ENCODE data around the gene ZNF580. TPM values are rescaled to one million over a fixed set of nuclear protein-coding genes. Genes with fewer than 3 reads are reported as not detected.

Gene ZNF580
- total and polyA plus RNA-seq, 9 of the 15 experiments (the other 6 are each of a cell fraction or from before 2014, with no cell fraction given) = 2.3 to 47.4 (median 6.0) TPM

- BruUV-seq (replicated peaks) = no TSS peak
- Histone ChIP-seq H3K4me1 (replicated peaks in 1 of 2; ENCODE audit: control insufficient read depth in 2 of 2, insufficient read depth in 2 of 2, low read length in 2 of 2) (peaks cover 2 to 24% of the 10 kb centered on the region in 2 experiments; a peak in 4 of 5 replicates), H3K4me3 (no peak overlapping the region), H3K4me2 (ENCODE audit: insufficient read depth, low read length) (no peak overlapping the region), H2AFZ (ENCODE audit: low read depth, low read length) (no peak overlapping the region), H3K9ac (ENCODE audit: insufficient read depth in 1 of 2, low read depth in 2 of 2, low read length in 2 of 2) (no peak overlapping the region), H3K27me3 (ENCODE audit: control insufficient read depth in 2 of 2, insufficient read depth in 2 of 2, low read length in 2 of 2) (no peaks in the 10 kb centered on the region), H3K9me1 (ENCODE audit: control insufficient read depth, insufficient read depth, low read length) (peaks cover 9% of the 10 kb centered on the region), H4K20me1 (replicated peaks; ENCODE audit: control insufficient read depth, insufficient read depth, low read length) (peaks cover 62% of the 10 kb centered on the region), H3K27ac (ENCODE audit: extremely low read depth, low read depth, low read length) (no peak overlapping the region), H3K9me3 (replicated peaks; ENCODE audit: control insufficient read depth, insufficient read depth, low read depth, low read length) (no peaks in the 10 kb centered on the region), H3K36me3 (ENCODE audit: control insufficient read depth, insufficient read depth, low read length) (peaks cover 98% of the 10 kb centered on the region), H3K79me2 (ENCODE audit: control insufficient read depth, insufficient read depth, low read length) (peaks cover 85% of the 10 kb centered on the region)
- in situ Hi-C loops (cut with MboI) = no loop called here
- DNase-seq (ENCODE audit: extremely low read depth in 1 of 4, low spot score in 3 of 4) (no peak), ATAC-seq (no peak), FAIRE-seq (no peak)
- intact Hi-C loops (cut with micrococcal nuclease) = no loop called here
- ChIA-PET CTCF (ENCODE audit: low intra/inter-chr PET ratio) (no interaction called here), POLR2A (interaction anchor here (1.0 to 3.3 kb wide), 4 partner anchors 9 to 36 kb away, joined by 3 to 21 read pairs (median 8); partner anchors contain the start of gene U2AF2)
- TF ChIP-seq NCOA4 (IDR thresholded peaks at IDR 0.05; ENCODE audit: partially characterized antibody) (no peak), NRF1 (conservative IDR thresholded peaks at IDR 0.05 in 1 of 2, IDR thresholded peaks at IDR 0.05 in 1 of 2) (no peak), PML (IDR thresholded peaks at IDR 0.05; ENCODE audit: low read length) (no peak), PRDM10 (IDR thresholded peaks at IDR 0.05; ENCODE audit: partially characterized antibody) (no peak), POLR2G (IDR thresholded peaks at IDR 0.05; ENCODE audit: low read depth, low read length) (0 out of 2 replicates have a peak, but pooled peaks have one; percentile 25), RBM25 (IDR thresholded peaks at IDR 0.05; ENCODE audit: low read depth, low read length, severe bottlenecking) (peak; percentile 71), ARID3A (IDR thresholded peaks at IDR 0.05; ENCODE audit: borderline replicate concordance, low read depth, low read length) (no peak), HES1 (IDR thresholded peaks at IDR 0.05; ENCODE audit: low read depth) (no peak), BCOR (IDR thresholded peaks at IDR 0.05) (peak; percentile 29; the same call in 1 of the 2 replicates), RBFOX2 (IDR thresholded peaks at IDR 0.05; ENCODE audit: low read depth, low read length) (0 out of 2 replicates have a peak, but pooled peaks have one; percentile 4)
- WGBS (ENCODE audit: insufficient coverage, low coverage, missing lambda C conversion rate) = 97% methylated on average over 12 of the region's 12 CpGs
Measured at GRCh38 chr19:55666343-55667005, 25.7 kb downstream of the ZNF580 start.
